ENCODE results near the gene TRIM74. TPM values are rescaled to one million over a fixed set of nuclear protein-coding genes. Genes with fewer than 3 reads are reported as not detected.
"Not testable (repeated sequence)": the region's sequence is repeated elsewhere in the genome, so short reads cannot be mapped to it uniquely, and the experiment has no call there.

TRIM74 gene
- total RNA-seq, 1 donor from 2014 or later, result 2.9 TPM

- H3K36me3 Mint-ChIP-seq (ENCODE audit: unreplicated experiment); H3K27me3 Mint-ChIP-seq (ENCODE audit: unreplicated experiment); H3K4me3 Mint-ChIP-seq (ENCODE audit: unreplicated experiment); H3K9me3 Mint-ChIP-seq (ENCODE audit: unreplicated experiment); DNase-seq; H3K4me1 Mint-ChIP-seq (ENCODE audit: low read depth, unreplicated experiment); H3K27ac Mint-ChIP-seq (ENCODE audit: unreplicated experiment): not testable (repeated sequence)
Observed at GRCh38 chr7:72974781-72975180, 5.5 kb upstream of the TRIM74 start.

- not testable (repeated sequence) for H3K27me3 Mint-ChIP-seq (ENCODE audit: unreplicated experiment); H3K36me3 Mint-ChIP-seq (ENCODE audit: unreplicated experiment); H3K9me3 Mint-ChIP-seq (ENCODE audit: unreplicated experiment); H3K27ac Mint-ChIP-seq (ENCODE audit: unreplicated experiment); H3K4me1 Mint-ChIP-seq (ENCODE audit: low read depth, unreplicated experiment); DNase-seq; H3K4me3 Mint-ChIP-seq (ENCODE audit: unreplicated experiment)
Observed at GRCh38 chr7:72971505-72971904, 2.2 kb upstream of the TRIM74 start.

DNA sequence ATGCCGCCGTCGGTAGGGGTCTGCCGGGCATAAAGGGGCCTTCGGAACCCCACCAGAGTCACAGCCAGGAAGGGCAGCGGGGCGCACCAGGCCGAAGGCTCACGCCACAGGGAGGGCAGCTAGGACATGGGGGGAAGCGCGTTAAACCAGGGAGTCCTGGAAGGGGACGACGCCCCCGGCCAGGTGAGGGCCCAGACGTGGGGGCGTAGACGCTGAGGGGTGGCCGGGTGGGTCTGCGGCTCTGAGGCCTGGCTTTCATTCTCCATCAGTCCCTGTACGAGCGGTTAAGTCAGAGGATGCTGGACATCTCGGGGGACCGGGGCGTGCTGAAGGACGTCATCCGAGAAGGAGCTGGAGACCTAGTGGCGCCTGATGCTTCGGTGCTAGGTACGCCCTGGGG is 422 bp upstream of the TRIM74 start:
- H3K27me3 Mint-ChIP-seq (ENCODE audit: unreplicated experiment); H3K4me1 Mint-ChIP-seq (ENCODE audit: low read depth, unreplicated experiment); H3K36me3 Mint-ChIP-seq (ENCODE audit: unreplicated experiment); H3K4me3 Mint-ChIP-seq (ENCODE audit: unreplicated experiment); DNase-seq; H3K27ac Mint-ChIP-seq (ENCODE audit: unreplicated experiment); H3K9me3 Mint-ChIP-seq (ENCODE audit: unreplicated experiment): not testable (repeated sequence)

DNA sequence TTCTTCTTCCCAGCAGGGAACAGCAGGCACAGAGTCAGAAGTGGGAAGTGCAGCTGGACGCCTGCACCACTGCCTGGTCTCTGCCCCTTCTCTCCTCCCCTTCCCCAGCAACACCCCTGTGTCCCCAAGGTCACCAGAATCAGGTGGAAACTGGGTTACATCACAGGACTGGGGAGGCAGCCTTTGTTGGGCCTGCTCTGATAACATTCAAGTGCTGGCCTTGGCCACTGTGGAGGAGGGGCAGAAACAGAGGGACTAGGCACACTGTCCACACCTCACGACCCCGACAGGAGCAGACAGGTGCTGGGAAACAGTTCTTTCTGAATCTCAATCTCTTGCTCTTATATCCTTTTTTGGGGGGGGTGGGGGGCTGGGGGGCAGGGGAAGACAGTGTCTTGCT is 2.4 kb downstream of the TRIM74 start:
- not testable (repeated sequence) for H3K27me3 Mint-ChIP-seq (ENCODE audit: unreplicated experiment); H3K36me3 Mint-ChIP-seq (ENCODE audit: unreplicated experiment); H3K27ac Mint-ChIP-seq (ENCODE audit: unreplicated experiment); H3K9me3 Mint-ChIP-seq (ENCODE audit: unreplicated experiment); H3K4me1 Mint-ChIP-seq (ENCODE audit: low read depth, unreplicated experiment); H3K4me3 Mint-ChIP-seq (ENCODE audit: unreplicated experiment); DNase-seq

DNA sequence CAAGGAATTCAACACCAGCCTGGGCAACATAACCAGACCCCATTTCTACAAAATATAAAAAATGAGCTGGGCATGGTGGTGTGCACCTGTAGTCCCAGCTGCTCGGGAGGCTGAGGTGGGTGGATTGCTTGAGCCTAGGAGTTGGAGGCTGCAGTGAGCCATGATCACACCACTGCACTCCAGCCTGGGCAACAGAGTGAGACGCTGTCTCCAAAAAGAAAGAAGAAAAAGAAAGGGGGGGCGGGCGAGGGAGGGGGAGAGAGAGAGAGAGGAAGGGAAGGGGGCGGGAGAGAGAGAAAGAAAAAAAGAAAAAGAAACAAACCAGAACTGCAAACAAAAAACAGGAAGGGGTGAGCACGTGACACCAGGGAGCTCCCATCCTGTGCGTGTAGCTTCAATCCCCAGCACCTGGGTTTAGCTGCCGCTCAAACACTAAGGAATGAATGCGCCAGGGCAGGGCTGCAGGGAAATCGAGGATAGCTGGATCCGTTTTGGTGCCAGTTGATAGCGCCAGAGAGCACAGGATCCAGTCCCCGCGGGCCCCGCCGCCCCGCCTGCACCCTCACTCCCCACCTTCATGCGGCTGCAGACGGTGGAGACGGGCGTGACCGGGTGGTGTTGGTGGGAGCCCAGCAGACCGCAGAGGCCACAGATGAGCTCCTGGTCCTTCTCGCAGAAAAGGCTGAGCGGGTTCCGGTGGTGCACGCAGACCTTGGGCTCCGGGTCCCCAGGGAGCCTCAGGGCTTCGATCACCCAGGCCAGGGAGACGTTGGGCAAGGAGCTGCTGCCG is 3.9 kb downstream of the TRIM74 start:
- not testable (repeated sequence) for H3K9me3 Mint-ChIP-seq (ENCODE audit: unreplicated experiment); H3K27me3 Mint-ChIP-seq (ENCODE audit: unreplicated experiment); DNase-seq; H3K27ac Mint-ChIP-seq (ENCODE audit: unreplicated experiment); H3K4me3 Mint-ChIP-seq (ENCODE audit: unreplicated experiment); H3K36me3 Mint-ChIP-seq (ENCODE audit: unreplicated experiment); H3K4me1 Mint-ChIP-seq (ENCODE audit: low read depth, unreplicated experiment)

DNA sequence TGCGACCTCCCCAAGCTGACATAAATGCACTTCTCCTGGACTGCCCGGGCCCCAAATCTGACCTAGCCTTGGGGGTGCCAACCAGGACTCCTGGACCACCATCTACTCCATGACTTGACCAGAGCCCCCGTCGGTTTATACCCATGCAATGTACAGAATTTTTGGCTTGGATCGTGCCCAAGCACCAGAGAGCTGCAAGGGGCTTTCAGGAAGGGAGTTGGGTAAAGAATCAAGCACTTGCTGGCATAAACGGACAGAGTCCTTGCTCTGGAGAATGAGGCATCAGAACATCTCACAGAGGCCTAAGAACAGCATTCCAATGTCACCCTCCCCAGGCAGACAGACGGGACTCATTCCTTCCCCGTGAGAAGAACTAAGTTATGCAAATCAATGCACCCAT is 6.2 kb downstream of the TRIM74 start:
- not testable (repeated sequence) for DNase-seq; H3K27ac Mint-ChIP-seq (ENCODE audit: unreplicated experiment); H3K4me1 Mint-ChIP-seq (ENCODE audit: low read depth, unreplicated experiment); H3K36me3 Mint-ChIP-seq (ENCODE audit: unreplicated experiment); H3K9me3 Mint-ChIP-seq (ENCODE audit: unreplicated experiment); H3K4me3 Mint-ChIP-seq (ENCODE audit: unreplicated experiment); H3K27me3 Mint-ChIP-seq (ENCODE audit: unreplicated experiment)

- H3K27me3 Mint-ChIP-seq (ENCODE audit: unreplicated experiment), result not testable (repeated sequence)
Observed at GRCh38 chr7:72961346-72961650, 8.0 kb downstream of the TRIM74 start.

GRCh38 chr7:72960626-72961345 is 8.5 kb downstream of the TRIM74 start:
- not testable (repeated sequence) for H3K36me3 Mint-ChIP-seq (ENCODE audit: unreplicated experiment); H3K9me3 Mint-ChIP-seq (ENCODE audit: unreplicated experiment); H3K4me3 Mint-ChIP-seq (ENCODE audit: unreplicated experiment); H3K4me1 Mint-ChIP-seq (ENCODE audit: low read depth, unreplicated experiment); DNase-seq; H3K27me3 Mint-ChIP-seq (ENCODE audit: unreplicated experiment); H3K27ac Mint-ChIP-seq (ENCODE audit: unreplicated experiment)

More at GRCh38 chr7:72961346-72961650, 8.0 kb downstream of the TRIM74 start:
- H3K36me3 Mint-ChIP-seq (ENCODE audit: unreplicated experiment); H3K27ac Mint-ChIP-seq (ENCODE audit: unreplicated experiment); DNase-seq; H3K9me3 Mint-ChIP-seq (ENCODE audit: unreplicated experiment); H3K4me3 Mint-ChIP-seq (ENCODE audit: unreplicated experiment); H3K4me1 Mint-ChIP-seq (ENCODE audit: low read depth, unreplicated experiment): not testable (repeated sequence)

GRCh38 chr7:72960029-72960428 is 9.2 kb downstream of the TRIM74 start:
- not testable (repeated sequence) for H3K27ac Mint-ChIP-seq (ENCODE audit: unreplicated experiment); DNase-seq; H3K36me3 Mint-ChIP-seq (ENCODE audit: unreplicated experiment); H3K9me3 Mint-ChIP-seq (ENCODE audit: unreplicated experiment); H3K4me1 Mint-ChIP-seq (ENCODE audit: low read depth, unreplicated experiment); H3K27me3 Mint-ChIP-seq (ENCODE audit: unreplicated experiment); H3K4me3 Mint-ChIP-seq (ENCODE audit: unreplicated experiment)

DNA sequence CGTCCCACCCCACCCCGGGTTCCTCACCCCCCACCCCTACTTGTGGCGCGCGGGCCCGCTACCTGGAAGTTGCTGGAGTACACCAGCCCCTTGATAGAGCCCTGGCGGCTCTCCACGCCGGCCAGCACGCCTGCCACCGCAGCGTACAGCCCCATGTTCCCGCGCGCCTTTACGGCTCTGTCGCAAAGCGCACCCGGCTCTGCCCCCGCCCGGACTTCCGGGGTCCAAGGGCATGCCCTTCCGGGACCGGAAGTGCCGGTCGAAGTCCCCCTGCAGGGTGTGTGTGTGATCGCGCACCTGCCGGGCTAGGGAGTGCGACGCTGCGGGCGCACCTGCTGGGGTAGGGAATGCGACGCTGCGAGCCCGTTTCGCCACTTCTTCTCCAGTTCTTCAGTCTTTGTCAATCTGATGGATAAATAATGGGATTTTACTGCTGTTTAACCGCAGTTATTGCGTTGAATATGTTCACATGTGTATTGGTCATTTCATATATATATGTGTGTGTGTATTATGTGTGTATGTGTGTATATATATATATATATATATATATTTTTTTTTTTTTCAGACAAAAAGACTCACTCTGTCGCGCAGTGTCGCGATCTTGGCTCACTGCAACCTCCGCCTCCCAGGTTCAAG is 14.6 kb downstream of the TRIM74 start:
- peak overlapping the region; percentile 79 for H3K4me3 Mint-ChIP-seq (ENCODE audit: unreplicated experiment)
- H3K4me1 Mint-ChIP-seq (ENCODE audit: low read depth, unreplicated experiment); DNase-seq; H3K27me3 Mint-ChIP-seq (ENCODE audit: unreplicated experiment); H3K36me3 Mint-ChIP-seq (ENCODE audit: unreplicated experiment); H3K27ac Mint-ChIP-seq (ENCODE audit: unreplicated experiment); H3K9me3 Mint-ChIP-seq (ENCODE audit: unreplicated experiment): not testable (repeated sequence)

GRCh38 chr7:72953901-72954562 is 15.2 kb downstream of the TRIM74 start:
- H3K36me3 Mint-ChIP-seq (ENCODE audit: unreplicated experiment); H3K4me3 Mint-ChIP-seq (ENCODE audit: unreplicated experiment); H3K27me3 Mint-ChIP-seq (ENCODE audit: unreplicated experiment); H3K9me3 Mint-ChIP-seq (ENCODE audit: unreplicated experiment); H3K27ac Mint-ChIP-seq (ENCODE audit: unreplicated experiment); DNase-seq; H3K4me1 Mint-ChIP-seq (ENCODE audit: low read depth, unreplicated experiment): not testable (repeated sequence)

DNA sequence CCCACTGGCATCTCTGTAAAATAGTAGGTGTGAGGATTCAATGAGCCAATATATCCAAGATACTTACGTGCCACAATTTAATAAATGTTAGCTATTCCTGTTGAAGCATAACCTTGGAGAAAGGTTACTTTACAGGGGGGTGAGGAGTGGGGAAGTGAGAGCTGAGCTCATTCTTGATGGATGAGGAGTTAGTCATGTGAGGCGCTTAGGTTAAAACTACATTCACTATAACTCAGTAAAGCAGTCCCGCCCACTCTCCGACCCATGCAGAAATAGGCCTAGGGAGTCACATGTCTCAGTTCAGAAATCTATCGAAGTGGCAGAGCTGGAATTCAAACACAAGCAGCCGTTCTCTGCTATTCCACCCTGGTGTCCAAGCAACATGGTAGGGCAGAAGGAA is 18.8 kb downstream of the TRIM74 start:
- H3K4me1 Mint-ChIP-seq (ENCODE audit: low read depth, unreplicated experiment); H3K9me3 Mint-ChIP-seq (ENCODE audit: unreplicated experiment); H3K27me3 Mint-ChIP-seq (ENCODE audit: unreplicated experiment); H3K4me3 Mint-ChIP-seq (ENCODE audit: unreplicated experiment); DNase-seq; H3K36me3 Mint-ChIP-seq (ENCODE audit: unreplicated experiment); H3K27ac Mint-ChIP-seq (ENCODE audit: unreplicated experiment): not testable (repeated sequence)
